GM23248 (cell line): ENCODE results near the gene GDPD3.

ENCODE experiments used
- EZH2 ChIP-seq: fragments of 200-600 bp; sonication (generic); IDR thresholded peaks from 2 replicates; pipeline ENCODE4 v1.6.1; 2018; ENCODE audit warnings: antibody characterized with exemption, mild to moderate bottlenecking; ENCODE audit not compliant: insufficient read depth, poor library complexity, severe bottlenecking
- EZH2phosphoT487 ChIP-seq: fragments of 200-600 bp; sonication (generic); IDR thresholded peaks from 2 replicates; pipeline ENCODE4 v1.6.1; 2018; ENCODE audit warnings: antibody characterized with exemption, moderate library complexity, mild to moderate bottlenecking, low read depth; ENCODE audit not compliant: insufficient read depth

- no peak for TF ChIP-seq EZH2
- TF ChIP-seq EZH2phosphoT487, result no peak
Measured at GRCh38 chr16:30136971-30137605, 23.8 kb upstream of the GDPD3 start.
